T-helper 1 cell treated with Interleukin-12 subunit alpha and Interleukin-12 subunit beta and Interleukin-4 antibody, amounts not matched to agents 30 μg/mL and 1 μg/mL, for 36 hours (primary cell): ENCODE results near the gene DDX59.

Experiments
- H3K27ac Mint-ChIP-seq: one replicate; pipeline ENCODE4 v1.8.0; 2021; ENCODE audit warnings: mild to moderate bottlenecking, mixed read lengths
- H3K27me3 Mint-ChIP-seq: one replicate; pipeline ENCODE4 v1.8.0; 2021; ENCODE audit warnings: low read depth, mixed read lengths
- H3K36me3 Mint-ChIP-seq: one replicate; pipeline ENCODE4 v1.8.0; 2021; ENCODE audit warnings: low read depth, mixed read lengths
- H3K4me1 Mint-ChIP-seq: one replicate; pipeline ENCODE4 v1.8.0; 2021; ENCODE audit warnings: low read depth, mixed read lengths
- H3K4me3 Mint-ChIP-seq: one replicate; pipeline ENCODE4 v1.8.0; 2021; ENCODE audit warnings: mild to moderate bottlenecking, moderate library complexity, mixed read lengths
- H3K9me3 Mint-ChIP-seq: one replicate; pipeline ENCODE4 v1.8.0; 2021; ENCODE audit warnings: mixed read lengths

Gene DDX59

GRCh38 chr1:200669314-200670241, at the start of gene DDX59:
DDX59 (minus strand) TSS chr1:200669907; CDS start chr1:200666740, 3,167 bp downstream.
- peaks cover 14% of the 10 kb centered on the region for H3K36me3 Mint-ChIP-seq
- peak within 1 kb of the TSS; percentile 94 for H3K4me3 Mint-ChIP-seq
- no peaks in the 10 kb centered on the region for H3K9me3 Mint-ChIP-seq
- H3K27ac Mint-ChIP-seq = peak within 1 kb of the TSS; percentile 95
- H3K4me1 Mint-ChIP-seq = peaks cover 24% of the 10 kb centered on the region
- H3K27me3 Mint-ChIP-seq = no peaks in the 10 kb centered on the region

GRCh38 chr1:200714504-200715187, 44.9 kb upstream of the DDX59 start:
- Mint-ChIP-seq H3K27me3 (peaks cover 38% of the 10 kb centered on the region), H3K36me3 (no peaks in the 10 kb centered on the region), H3K9me3 (no peaks in the 10 kb centered on the region), H3K4me1 (no peaks in the 10 kb centered on the region), H3K4me3 (no peak overlapping the region), H3K27ac (no peak overlapping the region)

- Mint-ChIP-seq H3K27ac (no peak overlapping the region), H3K36me3 (no peaks in the 10 kb centered on the region), H3K27me3 (peaks cover 24% of the 10 kb centered on the region), H3K4me1 (no peaks in the 10 kb centered on the region), H3K9me3 (no peaks in the 10 kb centered on the region), H3K4me3 (no peak overlapping the region)
Observed at GRCh38 chr1:200710166-200710565, 40.5 kb upstream of the DDX59 start.

DNA sequence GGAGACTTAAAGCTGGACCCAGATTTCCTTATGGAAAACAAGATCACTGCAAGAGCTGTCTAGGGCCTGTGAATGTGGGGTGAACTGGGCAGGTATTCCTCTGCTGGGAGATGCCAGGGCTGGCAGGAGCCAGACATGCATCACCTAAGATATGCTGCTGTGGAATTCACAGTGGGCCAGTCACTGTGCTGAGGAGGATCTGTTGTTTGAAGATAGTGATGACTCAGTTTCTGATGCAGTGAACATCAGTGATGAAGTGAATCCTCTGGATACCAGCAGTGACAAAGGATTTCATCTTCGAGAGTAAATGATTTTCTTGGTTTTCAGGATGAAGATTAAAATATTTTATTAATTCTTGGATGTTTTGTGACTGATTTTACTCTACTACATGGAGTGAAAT, 39.1 kb upstream of the DDX59 start:
- H3K27ac Mint-ChIP-seq = no peak overlapping the region
- no peaks in the 10 kb centered on the region for H3K4me1 Mint-ChIP-seq
- H3K9me3 Mint-ChIP-seq = no peaks in the 10 kb centered on the region
- H3K27me3 Mint-ChIP-seq = peaks cover 19% of the 10 kb centered on the region
- no peaks in the 10 kb centered on the region for H3K36me3 Mint-ChIP-seq
- H3K4me3 Mint-ChIP-seq = no peak overlapping the region

- Mint-ChIP-seq H3K9me3 (no peaks in the 10 kb centered on the region), H3K27me3 (peaks cover 16% of the 10 kb centered on the region), H3K36me3 (no peaks in the 10 kb centered on the region), H3K4me3 (no peak overlapping the region), H3K4me1 (no peaks in the 10 kb centered on the region), H3K27ac (no peak overlapping the region)
Observed at GRCh38 chr1:200708161-200708560, 38.5 kb upstream of the DDX59 start.

- no peak overlapping the region for H3K27ac Mint-ChIP-seq
- H3K27me3 Mint-ChIP-seq = peaks cover 18% of the 10 kb centered on the region
- H3K9me3 Mint-ChIP-seq = no peaks in the 10 kb centered on the region
- H3K4me1 Mint-ChIP-seq = no peaks in the 10 kb centered on the region
- no peak overlapping the region for H3K4me3 Mint-ChIP-seq
- H3K36me3 Mint-ChIP-seq = no peaks in the 10 kb centered on the region
Observed at GRCh38 chr1:200707116-200707515, 37.4 kb upstream of the DDX59 start.

- H3K9me3 Mint-ChIP-seq = no peaks in the 10 kb centered on the region
- H3K4me3 Mint-ChIP-seq = no peak overlapping the region
- H3K27ac Mint-ChIP-seq = no peak overlapping the region
- peaks cover 20% of the 10 kb centered on the region for H3K27me3 Mint-ChIP-seq
- no peaks in the 10 kb centered on the region for H3K36me3 Mint-ChIP-seq
- H3K4me1 Mint-ChIP-seq = no peaks in the 10 kb centered on the region
Observed at GRCh38 chr1:200706111-200706814, 36.6 kb upstream of the DDX59 start.

DNA sequence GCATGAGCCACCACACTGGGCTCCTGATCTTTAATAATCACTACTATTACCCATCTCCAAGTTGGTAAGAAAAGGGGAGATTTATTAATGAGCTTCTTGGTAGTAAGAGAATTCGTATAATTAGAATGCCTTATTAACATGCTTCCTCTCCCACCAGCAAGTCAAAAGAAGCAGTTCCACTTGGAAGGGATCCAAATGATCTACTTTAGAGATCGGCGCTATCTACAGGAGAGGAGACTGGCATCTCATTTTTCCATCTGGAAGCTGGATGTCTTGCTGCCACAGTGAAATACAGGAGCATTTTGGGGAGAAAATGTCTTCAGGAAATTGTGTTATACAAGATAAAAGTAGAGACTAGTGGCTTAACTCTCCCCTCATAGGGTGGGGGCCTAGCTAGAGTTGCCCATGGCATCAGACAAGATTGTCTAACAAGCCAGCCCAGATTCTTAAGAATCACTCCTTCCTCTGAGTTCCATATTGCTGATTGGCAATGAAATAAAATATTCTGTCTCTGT, 35.3 kb upstream of the DDX59 start:
- H3K9me3 Mint-ChIP-seq = no peaks in the 10 kb centered on the region
- no peak overlapping the region for H3K27ac Mint-ChIP-seq
- peaks cover 20% of the 10 kb centered on the region for H3K27me3 Mint-ChIP-seq
- H3K36me3 Mint-ChIP-seq = no peaks in the 10 kb centered on the region
- no peak overlapping the region for H3K4me3 Mint-ChIP-seq
- no peaks in the 10 kb centered on the region for H3K4me1 Mint-ChIP-seq

- H3K4me1 Mint-ChIP-seq = no peaks in the 10 kb centered on the region
- no peak overlapping the region for H3K4me3 Mint-ChIP-seq
- H3K27ac Mint-ChIP-seq = no peak overlapping the region
- no peaks in the 10 kb centered on the region for H3K36me3 Mint-ChIP-seq
- H3K9me3 Mint-ChIP-seq = no peaks in the 10 kb centered on the region
- H3K27me3 Mint-ChIP-seq = peaks cover 13% of the 10 kb centered on the region
Observed at GRCh38 chr1:200699871-200700270, 30.2 kb upstream of the DDX59 start.

GRCh38 chr1:200694738-200695137, 25.0 kb upstream of the DDX59 start:
- Mint-ChIP-seq H3K27me3 (peaks cover 28% of the 10 kb centered on the region), H3K4me1 (no peaks in the 10 kb centered on the region), H3K4me3 (no peak overlapping the region), H3K36me3 (no peaks in the 10 kb centered on the region), H3K9me3 (no peaks in the 10 kb centered on the region), H3K27ac (no peak overlapping the region)

DNA sequence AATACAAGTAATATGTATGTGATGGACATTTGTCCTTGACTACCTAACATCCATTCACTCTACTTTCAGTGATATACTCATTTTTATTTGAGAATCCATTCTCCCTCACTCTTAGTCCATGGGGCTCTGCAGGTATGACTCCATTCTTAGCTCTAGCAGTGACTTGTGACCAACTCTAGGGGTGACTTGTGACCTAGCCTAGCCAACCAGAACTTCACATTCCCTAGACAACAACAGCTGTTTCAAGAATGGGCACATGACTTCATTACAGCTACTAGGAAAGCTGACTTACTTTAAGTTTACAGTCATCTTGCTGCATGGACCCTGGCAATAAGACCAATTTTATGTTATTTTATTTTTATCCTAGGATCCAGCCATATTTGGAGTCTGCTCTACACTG, 23.6 kb upstream of the DDX59 start:
- Mint-ChIP-seq H3K27ac (no peak overlapping the region), H3K4me1 (no peaks in the 10 kb centered on the region), H3K36me3 (no peaks in the 10 kb centered on the region), H3K9me3 (no peaks in the 10 kb centered on the region), H3K4me3 (no peak overlapping the region), H3K27me3 (peaks cover 25% of the 10 kb centered on the region)

DNA sequence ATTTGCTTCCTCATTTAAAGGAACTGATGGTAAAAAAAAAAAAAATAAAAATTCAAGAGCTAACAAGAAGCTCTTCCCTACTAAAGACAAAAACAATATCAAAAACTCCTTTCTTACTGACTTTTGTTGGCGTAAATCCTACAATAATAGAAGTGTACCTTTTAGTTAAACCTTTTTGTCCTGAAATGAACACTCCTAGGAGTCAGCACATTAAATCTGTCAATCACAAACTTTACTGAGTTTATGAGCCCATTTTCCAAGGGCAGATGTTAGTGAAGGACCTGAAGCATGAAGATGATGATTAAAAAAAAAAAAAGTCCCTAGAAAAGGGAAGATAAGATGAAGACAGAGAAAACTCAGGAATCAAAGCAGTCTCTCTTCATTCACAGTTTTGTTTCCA, 22.6 kb upstream of the DDX59 start:
- Mint-ChIP-seq H3K4me3 (no peak overlapping the region), H3K36me3 (no peaks in the 10 kb centered on the region), H3K27ac (no peak overlapping the region), H3K4me1 (no peaks in the 10 kb centered on the region), H3K9me3 (no peaks in the 10 kb centered on the region), H3K27me3 (peaks cover 25% of the 10 kb centered on the region)

DNA sequence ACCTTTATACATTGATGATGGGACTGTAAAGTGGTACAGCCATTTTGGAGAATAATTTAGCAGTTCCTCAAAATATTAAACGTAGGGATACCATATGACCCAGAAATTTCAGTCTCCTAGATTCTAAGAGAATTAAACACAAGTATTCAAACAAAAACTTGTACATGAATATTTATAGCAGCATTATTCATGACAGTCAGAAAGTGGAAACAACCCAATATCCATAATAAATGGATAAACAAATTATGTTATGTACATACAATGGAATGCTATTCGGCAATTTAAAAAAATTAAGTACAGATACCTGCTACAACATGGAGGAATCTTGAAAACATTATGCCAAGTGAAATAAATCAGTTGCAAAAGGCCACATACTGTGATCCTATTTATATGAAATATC, 16.9 kb upstream of the DDX59 start:
- H3K27ac Mint-ChIP-seq = no peak overlapping the region
- no peak overlapping the region for H3K4me3 Mint-ChIP-seq
- no peaks in the 10 kb centered on the region for H3K9me3 Mint-ChIP-seq
- H3K4me1 Mint-ChIP-seq = no peaks in the 10 kb centered on the region
- H3K27me3 Mint-ChIP-seq = peaks cover 12% of the 10 kb centered on the region
- no peaks in the 10 kb centered on the region for H3K36me3 Mint-ChIP-seq

- Mint-ChIP-seq H3K27me3 (peaks cover 11% of the 10 kb centered on the region), H3K9me3 (no peaks in the 10 kb centered on the region), H3K36me3 (no peaks in the 10 kb centered on the region), H3K4me3 (no peak overlapping the region), H3K27ac (no peak overlapping the region), H3K4me1 (no peaks in the 10 kb centered on the region)
Observed at GRCh38 chr1:200684015-200684414, 14.3 kb upstream of the DDX59 start.
